ENCODE data around the gene CYFIP2. TPM values are rescaled to one million over a fixed set of nuclear protein-coding genes. Genes with fewer than 3 reads are reported as not detected.

Gene CYFIP2
- total and polyA plus RNA-seq, 2 experiments from 2014 or later = 24.8 to 30.2 TPM

DNA sequence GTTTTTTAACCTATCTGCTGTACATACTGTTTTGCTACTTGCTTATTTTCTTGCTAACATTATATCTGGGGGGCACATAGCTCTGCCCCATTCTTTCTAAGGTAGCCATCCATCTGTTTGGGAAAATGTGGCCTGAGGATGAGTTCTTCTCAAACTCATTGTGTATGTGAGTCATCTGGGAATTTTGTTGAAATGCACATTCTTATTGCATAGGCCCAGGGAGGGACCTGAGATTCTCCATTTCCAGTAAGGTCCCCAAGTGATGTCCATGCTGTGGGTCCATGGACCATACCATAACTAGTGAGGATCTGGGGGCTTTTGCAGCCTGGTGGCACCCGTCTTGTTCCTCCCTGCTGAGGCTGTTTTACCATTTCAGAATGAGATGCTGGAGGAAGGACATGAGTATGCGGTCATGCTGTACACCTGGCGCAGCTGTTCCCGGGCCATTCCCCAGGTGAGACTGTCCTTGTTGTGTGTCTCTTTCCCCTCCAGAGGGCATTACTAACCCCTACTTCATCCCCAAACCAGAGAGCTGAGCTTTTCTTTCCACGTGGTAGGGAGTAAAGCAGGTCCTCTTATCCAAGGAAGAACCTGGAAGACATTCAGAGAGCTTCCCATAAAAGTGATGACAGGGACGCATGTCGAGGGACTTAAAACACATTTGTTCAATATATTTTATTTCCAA lies 28.6 kb downstream of the CYFIP2 start:
- Histone ChIP-seq H3K4me2 (no peak overlapping the region), H3K9me3 (ENCODE audit: low read depth) (no peaks in the 10 kb centered on the region), H3K27me3 (no peaks in the 10 kb centered on the region), H3K27ac (no peak overlapping the region), H3K4me3 (no peak overlapping the region), H3K36me3 (replicated peaks; ENCODE audit: insufficient read depth, low read depth) (no peaks in the 10 kb centered on the region), H3K4me1 (ENCODE audit: insufficient read depth) (peaks cover 14% of the 10 kb centered on the region), H3K9me2 (replicated peaks; ENCODE audit: insufficient read depth) (no peaks in the 10 kb centered on the region), H4K20me1 (ENCODE audit: insufficient read depth, poor library complexity, severe bottlenecking) (no peaks in the 10 kb centered on the region), H3K79me2 (no peaks in the 10 kb centered on the region), H2AFZ (no peak overlapping the region)
- TF ChIP-seq EZH2phosphoT487 (IDR thresholded peaks at IDR 0.05; ENCODE audit: low read depth, severe bottlenecking, unreplicated experiment) = no peak
- TF ChIP-seq EZH2 (IDR thresholded peaks at IDR 0.05; ENCODE audit: borderline replicate concordance) = no peak
- TF ChIP-seq, protein P1, sequence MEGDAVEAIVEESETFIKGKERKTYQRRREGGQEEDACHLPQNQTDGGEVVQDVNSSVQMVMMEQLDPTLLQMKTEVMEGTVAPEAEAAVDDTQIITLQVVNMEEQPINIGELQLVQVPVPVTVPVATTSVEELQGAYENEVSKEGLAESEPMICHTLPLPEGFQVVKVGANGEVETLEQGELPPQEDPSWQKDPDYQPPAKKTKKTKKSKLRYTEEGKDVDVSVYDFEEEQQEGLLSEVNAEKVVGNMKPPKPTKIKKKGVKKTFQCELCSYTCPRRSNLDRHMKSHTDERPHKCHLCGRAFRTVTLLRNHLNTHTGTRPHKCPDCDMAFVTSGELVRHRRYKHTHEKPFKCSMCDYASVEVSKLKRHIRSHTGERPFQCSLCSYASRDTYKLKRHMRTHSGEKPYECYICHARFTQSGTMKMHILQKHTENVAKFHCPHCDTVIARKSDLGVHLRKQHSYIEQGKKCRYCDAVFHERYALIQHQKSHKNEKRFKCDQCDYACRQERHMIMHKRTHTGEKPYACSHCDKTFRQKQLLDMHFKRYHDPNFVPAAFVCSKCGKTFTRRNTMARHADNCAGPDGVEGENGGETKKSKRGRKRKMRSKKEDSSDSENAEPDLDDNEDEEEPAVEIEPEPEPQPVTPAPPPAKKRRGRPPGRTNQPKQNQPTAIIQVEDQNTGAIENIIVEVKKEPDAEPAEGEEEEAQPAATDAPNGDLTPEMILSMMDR (IDR thresholded peaks at IDR 0.05; ENCODE audit: poor library complexity) = no peak
- DNase-seq (ENCODE audit: low spot score) = no peak
- WGBS (ENCODE audit: low lambda C conversion rate, missing lambda C conversion rate) = 78% methylated on average over 7 of the region's 7 CpGs

DNA sequence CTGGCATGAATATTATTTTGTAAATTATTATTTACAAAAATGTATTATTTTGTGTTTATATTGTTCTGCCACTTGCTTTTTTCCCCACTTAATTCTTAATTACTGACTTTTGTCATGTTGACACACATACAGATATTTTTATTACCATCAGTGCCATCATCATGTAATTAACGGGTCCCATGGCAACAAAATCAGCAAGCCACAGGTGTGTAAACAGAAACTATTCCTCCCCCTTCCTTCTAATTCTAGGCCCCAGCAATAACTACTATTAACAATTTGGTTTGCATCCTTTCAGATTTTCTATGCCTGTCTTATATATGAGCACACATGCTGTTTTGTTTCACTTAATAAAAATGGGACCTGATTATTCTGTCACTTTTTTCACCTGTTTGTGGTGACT lies 29.3 kb downstream of the CYFIP2 start:
- Histone ChIP-seq H3K36me3 (replicated peaks; ENCODE audit: insufficient read depth, low read depth) (no peaks in the 10 kb centered on the region), H2AFZ (no peak overlapping the region), H3K4me3 (no peak overlapping the region), H4K20me1 (ENCODE audit: insufficient read depth, poor library complexity, severe bottlenecking) (no peaks in the 10 kb centered on the region), H3K9me3 (ENCODE audit: low read depth) (no peaks in the 10 kb centered on the region), H3K79me2 (no peaks in the 10 kb centered on the region), H3K27ac (no peak overlapping the region), H3K9me2 (replicated peaks; ENCODE audit: insufficient read depth) (no peaks in the 10 kb centered on the region), H3K4me1 (ENCODE audit: insufficient read depth) (peaks cover 9% of the 10 kb centered on the region), H3K4me2 (no peak overlapping the region), H3K27me3 (no peaks in the 10 kb centered on the region)
- 77% methylated on average over 1 of the region's 1 CpG for WGBS (ENCODE audit: low lambda C conversion rate, missing lambda C conversion rate)
- no peak for DNase-seq (ENCODE audit: low spot score)
- TF ChIP-seq EZH2phosphoT487 (IDR thresholded peaks at IDR 0.05; ENCODE audit: low read depth, severe bottlenecking, unreplicated experiment) (no peak), EZH2 (IDR thresholded peaks at IDR 0.05; ENCODE audit: borderline replicate concordance) (no peak)
- TF ChIP-seq, protein P1 (IDR thresholded peaks at IDR 0.05; ENCODE audit: poor library complexity) = no peak

DNA sequence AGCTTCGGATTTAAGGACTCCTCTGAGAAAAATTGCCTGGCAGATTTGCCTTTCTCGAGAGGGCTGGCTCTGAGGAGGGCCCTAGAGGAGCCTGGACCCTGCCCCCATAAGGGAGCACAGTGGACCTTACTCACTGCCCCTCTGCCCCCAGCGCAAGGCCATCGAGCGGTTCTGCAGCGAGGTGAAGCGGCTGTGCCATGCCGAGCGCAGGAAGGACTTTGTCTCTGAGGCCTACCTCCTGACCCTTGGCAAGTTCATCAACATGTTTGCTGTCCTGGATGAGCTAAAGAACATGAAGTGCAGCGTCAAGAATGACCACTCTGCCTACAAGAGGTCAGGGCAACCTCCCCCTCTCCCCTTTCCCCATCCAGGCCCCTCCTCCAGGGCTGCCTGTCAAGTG lies 34.6 kb downstream of the CYFIP2 start:
- Histone ChIP-seq H3K4me3 (no peak overlapping the region), H3K79me2 (no peaks in the 10 kb centered on the region), H4K20me1 (ENCODE audit: insufficient read depth, poor library complexity, severe bottlenecking) (no peaks in the 10 kb centered on the region), H3K9me3 (ENCODE audit: low read depth) (no peaks in the 10 kb centered on the region), H3K4me2 (no peak overlapping the region), H3K27me3 (no peaks in the 10 kb centered on the region), H2AFZ (no peak overlapping the region), H3K4me1 (ENCODE audit: insufficient read depth) (no peaks in the 10 kb centered on the region), H3K27ac (no peak overlapping the region), H3K36me3 (replicated peaks; ENCODE audit: insufficient read depth, low read depth) (no peaks in the 10 kb centered on the region), H3K9me2 (replicated peaks; ENCODE audit: insufficient read depth) (no peaks in the 10 kb centered on the region)
- 94% methylated on average over 10 of the region's 10 CpGs for WGBS (ENCODE audit: low lambda C conversion rate, missing lambda C conversion rate)
- no peak for DNase-seq (ENCODE audit: low spot score)
- TF ChIP-seq, protein P1 (IDR thresholded peaks at IDR 0.05; ENCODE audit: poor library complexity) = no peak
- TF ChIP-seq EZH2 (IDR thresholded peaks at IDR 0.05; ENCODE audit: borderline replicate concordance) (no peak), EZH2phosphoT487 (IDR thresholded peaks at IDR 0.05; ENCODE audit: low read depth, severe bottlenecking, unreplicated experiment) (no peak)
